Measurements from ENCODE around the gene ARNT2.

Gene ARNT2

GRCh38 chr15:80414546-80415357 is 10.6 kb downstream of the ARNT2 start:
- DNase-seq = no peak

GRCh38 chr15:80415358-80415670 is 11.1 kb downstream of the ARNT2 start:
- DNase-seq = no peak

- no peak for DNase-seq
Observed at GRCh38 chr15:80416702-80417101, 12.5 kb downstream of the ARNT2 start.

GRCh38 chr15:80418892-80419537 is 14.8 kb downstream of the ARNT2 start:
- DNase-seq = no peak

- DNase-seq = no peak
Observed at GRCh38 chr15:80419546-80419945, 15.4 kb downstream of the ARNT2 start.

- DNase-seq = no peak
Observed at GRCh38 chr15:80420658-80421057, 16.5 kb downstream of the ARNT2 start.

- DNase-seq = no peak
Observed at GRCh38 chr15:80423215-80423614, 19.0 kb downstream of the ARNT2 start.

GRCh38 chr15:80424381-80424780 is 20.2 kb downstream of the ARNT2 start:
- no peak for DNase-seq

GRCh38 chr15:80426316-80426715 is 22.1 kb downstream of the ARNT2 start:
- no peak for DNase-seq

GRCh38 chr15:80429964-80430363 is 25.8 kb downstream of the ARNT2 start:
- DNase-seq = no peak

- no peak for DNase-seq
Observed at GRCh38 chr15:80431635-80432344, 27.6 kb downstream of the ARNT2 start.

- no peak for DNase-seq
Observed at GRCh38 chr15:80432345-80432702, 28.1 kb downstream of the ARNT2 start.

GRCh38 chr15:80433836-80434235 is 29.7 kb downstream of the ARNT2 start:
- DNase-seq = no peak

- no peak for DNase-seq
Observed at GRCh38 chr15:80434926-80435720, 30.9 kb downstream of the ARNT2 start.

GRCh38 chr15:80436511-80437307 is 32.5 kb downstream of the ARNT2 start:
- no peak for DNase-seq

GRCh38 chr15:80437334-80437891 is 33.2 kb downstream of the ARNT2 start:
- DNase-seq = no peak

GRCh38 chr15:80439140-80439539 is 35.0 kb downstream of the ARNT2 start:
- DNase-seq = no peak

GRCh38 chr15:80440024-80440423 is 35.8 kb downstream of the ARNT2 start:
- no peak for DNase-seq

- no peak for DNase-seq
Observed at GRCh38 chr15:80441041-80441440, 36.9 kb downstream of the ARNT2 start.

GRCh38 chr15:80441714-80442113 is 37.5 kb downstream of the ARNT2 start:
- no peak for DNase-seq

- no peak for DNase-seq
Observed at GRCh38 chr15:80442728-80443403, 38.7 kb downstream of the ARNT2 start.

All from GOT3 (cell line).